Thyroid gland (tissue), 4 donors: Measurements from ENCODE around the gene CXorf49B.
"Not testable (repeated sequence)": the region's sequence is repeated elsewhere in the genome, so short reads cannot be mapped to it uniquely, and the experiment has no call there.

Experiments
- CTCF ChIP-seq, 6 experiments: fragments of 200-600 bp in 3 of 6; fragments of 450-650 bp in 3 of 6; sonication (generic) in 3 of 6; IDR thresholded peaks; one replicate each; pipeline ENCODE4 v1.5.1; 2016 to 2019; ENCODE audit warnings: antibody characterized with exemption in 6 of 6, mild to moderate bottlenecking in 2 of 6, inconsistent platforms in 1 of 6, moderate library complexity in 1 of 6
- POLR2A ChIP-seq, 2 donors: fragments of 450-650 bp; IDR thresholded peaks; one replicate each; pipeline ENCODE4 v1.6.1; 2017; ENCODE audit warnings: antibody characterized with exemption in 2 of 2, mild to moderate bottlenecking in 2 of 2, moderate library complexity in 1 of 2

- TF ChIP-seq CTCF, POLR2A (IDR thresholded peaks at IDR 0.05): not testable (repeated sequence)
Observed at GRCh38 chrX:71716323-71716722, 46.8 kb upstream of the CXorf49B start.
